Fibroblast of skin of left biceps (primary cell): ENCODE results near the gene AKAP10.
"Not testable (repeated sequence)": the region's sequence is repeated elsewhere in the genome, so short reads cannot be mapped to it uniquely, and the experiment has no call there.

Experiments used
- DNase-seq, 2 experiments: peaks; one replicate each; pipeline ENCODE4 v3.0.0-alpha.2; 2013; ENCODE audit warnings: low read depth in 2 of 2

The AKAP10 gene

DNA sequence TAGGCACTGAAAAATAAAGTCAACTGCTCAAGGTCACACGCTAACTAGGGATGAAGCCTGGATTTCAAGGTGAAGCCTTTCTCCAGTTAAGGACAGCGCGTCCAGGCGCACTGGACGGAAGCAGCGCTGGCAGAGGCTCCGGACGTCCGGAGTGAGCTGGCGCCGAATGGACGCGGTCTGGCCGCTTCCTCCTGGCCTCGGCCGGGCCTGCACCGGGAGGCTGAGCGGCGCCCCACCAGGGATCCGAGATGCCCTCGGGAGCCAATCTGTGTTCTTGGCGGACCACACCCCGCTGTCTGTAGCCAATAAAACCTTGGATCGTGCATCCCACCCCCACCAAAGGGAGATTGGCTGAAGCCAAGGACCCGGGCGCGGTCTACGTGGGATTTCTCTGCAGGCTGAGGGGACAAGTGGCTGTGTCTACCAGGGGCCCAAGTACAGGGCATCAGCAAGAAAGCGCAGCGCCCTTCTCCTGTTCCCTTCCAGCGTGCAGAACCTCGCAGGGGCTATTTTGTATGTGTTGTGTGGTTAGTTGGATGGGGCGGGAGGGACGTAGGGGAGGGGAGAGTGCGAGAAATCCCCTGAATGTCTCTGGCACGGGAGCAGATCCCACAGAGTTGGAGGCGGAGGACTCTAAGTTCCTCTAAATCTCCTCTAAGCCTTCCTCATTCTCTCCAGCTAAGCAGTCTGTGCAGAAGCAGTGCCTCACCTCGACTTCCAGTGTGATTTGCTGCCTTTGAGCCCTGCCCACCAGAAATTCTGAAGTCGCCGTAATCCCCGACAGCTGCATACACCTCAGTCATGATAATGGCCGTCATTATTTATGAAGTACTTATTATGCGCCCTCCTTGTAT lies 2.5 kb upstream of the AKAP10 start:
- no peak for DNase-seq

DNA sequence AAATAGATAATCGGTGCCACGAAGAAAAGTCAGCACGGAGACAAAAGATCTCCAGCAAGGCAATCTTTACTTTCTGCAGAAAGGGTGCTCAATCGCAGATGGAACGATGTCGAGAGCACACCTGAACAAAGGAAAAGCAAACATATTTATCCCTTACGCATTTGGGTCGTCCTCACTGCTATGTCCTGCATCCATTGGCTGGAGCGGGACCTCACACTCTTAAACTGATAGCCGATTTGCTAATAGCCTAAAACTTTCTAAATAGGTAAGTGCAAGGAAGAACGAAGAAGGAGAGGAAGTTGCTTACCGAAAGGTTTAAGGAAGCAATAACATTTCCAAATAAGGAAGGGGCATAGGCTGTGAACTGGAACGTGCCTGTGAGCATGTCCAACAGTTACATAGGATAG lies 1.2 kb upstream of the AKAP10 start:
- DNase-seq = no peak

DNA sequence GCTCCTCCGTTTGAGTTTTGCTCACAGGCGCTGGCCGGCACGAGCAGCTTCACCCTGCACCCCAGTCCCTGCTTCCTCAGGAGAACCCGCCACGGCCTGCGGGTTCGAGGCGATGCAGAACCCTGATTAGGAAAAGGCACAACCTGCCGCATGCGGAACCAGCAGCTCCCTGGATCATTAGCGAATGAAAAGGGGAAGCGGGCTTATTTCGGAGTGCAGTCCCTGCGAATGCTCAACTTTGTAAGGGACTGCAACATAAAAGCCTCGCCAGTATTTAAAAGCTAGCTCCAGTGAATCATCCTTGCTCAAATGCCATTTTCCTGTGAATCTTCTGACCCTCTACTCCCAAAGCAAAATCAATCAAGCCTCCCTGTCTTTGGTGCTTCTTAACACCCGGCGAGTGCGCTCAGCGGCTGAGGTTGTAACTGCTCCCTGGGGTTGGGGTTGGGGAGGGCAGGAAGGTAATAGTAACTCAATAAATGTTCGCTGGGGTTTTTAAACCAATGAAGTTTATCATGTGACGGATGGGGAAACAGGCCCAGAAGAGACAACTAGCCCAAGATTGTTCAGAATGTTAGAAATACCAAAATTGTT lies 678 bp upstream of the AKAP10 start:
- DNase-seq = no peak

DNA sequence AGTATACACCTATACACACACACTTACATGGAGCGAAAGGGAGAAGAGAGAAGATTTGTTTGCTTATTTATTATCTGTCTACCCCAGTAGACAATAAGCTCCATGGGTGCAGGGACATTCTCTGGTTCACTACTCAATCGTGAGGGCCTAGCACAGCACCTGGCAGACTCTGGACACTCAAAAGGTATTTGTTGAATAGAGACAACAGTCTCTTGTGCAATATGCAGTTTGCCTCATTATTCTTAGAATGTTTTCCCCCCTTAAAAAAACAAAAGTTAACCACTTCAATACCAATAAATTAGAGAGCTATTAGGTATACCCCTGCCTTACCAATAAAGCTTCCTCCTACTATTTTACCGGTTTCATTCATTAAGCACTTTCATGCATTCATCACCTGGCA lies 2.0 kb downstream of the AKAP10 start:
- no peak for DNase-seq

DNA sequence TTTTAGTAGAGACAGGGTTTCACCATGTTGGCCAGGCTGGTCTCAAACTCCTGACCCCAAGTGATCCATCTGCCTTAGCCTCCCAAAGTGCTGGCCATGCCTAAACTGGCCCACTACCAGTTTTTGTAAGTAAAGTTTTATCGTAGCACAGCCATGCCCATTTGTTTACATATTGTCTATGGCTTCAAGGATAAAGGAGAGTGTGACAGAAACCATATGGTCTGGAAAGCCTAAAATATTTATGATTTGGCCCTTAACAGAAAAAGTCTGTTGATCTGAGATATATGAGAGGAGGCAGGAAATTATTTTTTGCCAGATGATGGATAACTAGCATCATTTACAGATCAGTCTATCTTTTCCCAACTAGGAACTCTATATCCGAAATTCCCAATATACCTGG lies 4.5 kb downstream of the AKAP10 start:
- no peak for DNase-seq

DNA sequence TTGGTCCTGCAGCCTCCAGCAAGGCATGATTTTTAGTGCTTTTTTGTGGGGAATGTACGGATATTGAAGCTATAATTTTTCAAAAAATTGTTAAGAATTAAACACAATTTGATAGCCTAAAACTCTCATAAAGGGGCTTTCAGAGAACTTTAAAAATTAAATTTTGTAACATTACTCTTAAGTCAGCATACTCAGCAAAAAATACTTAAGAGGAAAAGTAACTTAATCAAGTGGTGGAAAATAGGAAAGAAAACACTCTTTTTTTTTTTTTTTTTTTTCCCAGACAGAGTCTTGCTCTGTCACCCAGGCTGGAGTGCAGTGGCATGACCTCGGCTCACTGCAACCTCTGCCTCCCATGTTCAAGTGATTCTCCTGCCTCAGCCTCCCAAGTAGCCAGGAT lies 14.7 kb downstream of the AKAP10 start:
- DNase-seq = not testable (repeated sequence)

DNA sequence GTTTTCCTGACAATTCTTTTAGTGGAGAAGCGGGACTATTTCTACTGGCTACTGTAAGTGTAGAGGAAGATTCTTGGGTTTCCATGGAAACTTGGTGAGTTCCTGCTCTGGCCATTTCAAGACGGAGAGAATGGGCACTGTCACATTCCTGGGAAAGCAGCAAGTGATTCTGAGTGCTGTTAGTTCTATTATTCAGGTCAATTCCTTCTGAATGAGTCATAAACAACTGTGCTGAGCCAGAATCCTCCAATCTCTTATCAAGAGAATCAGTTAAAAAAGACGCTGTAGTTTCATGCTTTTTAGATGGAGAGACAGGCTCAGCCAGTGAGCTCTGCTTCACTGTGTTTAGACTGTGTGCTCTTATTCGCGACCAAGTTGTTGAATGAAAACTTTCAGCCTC lies 19.6 kb downstream of the AKAP10 start:
- DNase-seq = peak; percentile 69 to 71

DNA sequence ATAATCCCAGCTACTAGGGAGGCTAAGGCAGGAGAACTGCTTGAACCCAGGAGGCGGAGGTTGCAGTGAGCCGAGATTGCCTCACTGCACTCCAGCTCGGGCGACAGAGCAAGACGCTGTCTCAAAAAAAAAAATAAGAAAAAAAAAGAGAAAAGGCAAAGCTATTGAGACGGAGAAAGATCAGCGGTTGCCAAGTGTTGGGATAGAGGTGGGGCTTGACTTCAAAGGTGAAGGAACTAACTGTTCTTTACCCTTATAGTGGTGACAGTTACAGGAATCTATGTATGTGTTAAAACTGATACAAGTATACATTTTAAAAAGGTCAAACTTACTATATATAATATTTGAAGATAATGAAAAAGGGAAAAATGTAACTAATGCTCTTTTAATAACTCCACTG lies 22.5 kb downstream of the AKAP10 start:
- DNase-seq = no peak

DNA sequence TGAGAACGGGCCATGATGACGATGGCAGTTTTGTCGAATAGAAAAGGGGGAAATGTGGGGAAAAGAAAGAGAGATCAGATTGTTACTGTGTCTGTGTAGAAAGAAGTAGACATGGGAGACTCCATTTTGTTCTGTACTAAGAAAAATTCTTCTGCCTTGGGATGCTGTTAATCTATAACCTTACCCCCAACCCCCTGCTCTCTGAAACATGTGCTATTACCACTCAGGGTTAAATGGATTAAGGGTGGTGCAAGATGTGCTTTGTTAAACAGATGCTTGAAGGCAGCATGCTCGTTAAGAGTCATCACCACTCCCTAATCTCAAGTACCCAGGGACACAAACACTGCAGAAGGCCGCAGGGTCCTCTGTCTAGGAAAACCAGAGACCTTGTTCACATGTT lies 26.2 kb downstream of the AKAP10 start:
- DNase-seq = not testable (repeated sequence)

DNA sequence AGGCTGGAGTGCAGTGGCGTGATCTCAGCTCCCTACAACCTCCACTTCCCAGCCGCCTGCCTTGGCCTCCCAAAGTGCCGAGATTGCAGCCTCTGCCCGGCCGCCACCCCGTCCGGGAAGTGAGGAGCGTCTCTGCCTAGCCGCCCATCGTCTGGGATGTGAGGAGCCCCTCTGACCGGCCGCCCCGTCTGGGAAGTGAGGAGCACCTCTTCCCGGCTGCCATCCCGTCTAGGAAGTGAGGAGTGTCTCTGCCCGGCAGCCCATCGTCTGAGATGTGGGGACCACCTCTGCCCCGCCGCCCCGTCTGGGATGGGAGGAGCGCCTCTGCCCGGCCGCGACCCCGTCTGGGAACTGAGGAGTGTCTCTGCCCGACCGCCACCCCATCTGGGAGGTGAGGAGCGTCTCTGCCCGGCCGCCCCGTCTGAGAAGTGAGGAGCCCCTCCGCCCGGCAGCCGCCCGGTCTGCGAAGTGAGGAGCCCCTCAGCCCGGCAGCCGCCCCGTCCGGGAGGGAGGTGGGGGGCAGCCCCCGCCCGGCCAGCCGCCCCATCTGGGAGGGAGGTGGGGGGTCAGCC lies 26.9 kb downstream of the AKAP10 start:
- not testable (repeated sequence) for DNase-seq

DNA sequence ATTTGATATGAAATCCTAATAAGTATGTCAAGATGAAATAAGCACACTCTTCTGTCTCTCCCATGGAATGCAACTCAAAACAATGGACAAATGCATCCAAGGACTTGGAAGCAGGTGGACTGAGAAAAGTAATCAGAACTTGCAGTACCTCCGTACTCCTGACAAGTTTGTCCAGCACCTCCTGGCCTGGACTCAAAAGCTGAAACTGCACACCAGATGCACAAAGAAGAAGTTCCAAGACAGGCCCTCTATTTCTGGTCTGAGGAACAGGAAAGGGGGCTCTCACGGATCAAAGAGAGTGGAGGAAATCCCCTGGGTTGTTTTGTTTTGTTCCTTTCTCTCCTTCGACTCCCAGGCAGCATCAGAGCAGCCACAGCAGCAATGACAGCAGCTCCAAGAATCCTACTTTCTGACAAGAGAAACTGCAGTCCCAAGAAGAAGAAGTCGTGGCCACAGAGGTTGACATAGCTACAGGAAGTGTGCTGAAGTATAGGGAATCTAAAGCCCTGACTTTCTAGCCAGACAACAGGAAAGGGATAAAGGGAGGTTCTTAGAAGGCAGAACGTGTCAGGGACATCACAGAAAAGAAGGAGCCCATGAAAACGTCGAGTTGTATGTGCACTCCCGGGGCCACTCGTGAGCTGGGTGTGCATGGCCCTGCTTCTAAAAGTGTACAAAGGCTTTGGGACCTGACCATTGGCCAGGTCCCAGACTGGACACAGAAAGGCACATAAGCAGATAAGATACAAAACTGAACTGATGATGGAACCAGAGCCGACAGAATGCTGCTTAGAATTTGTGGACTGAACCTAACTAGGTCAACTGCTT lies 29.3 kb downstream of the AKAP10 start:
- no peak for DNase-seq

DNA sequence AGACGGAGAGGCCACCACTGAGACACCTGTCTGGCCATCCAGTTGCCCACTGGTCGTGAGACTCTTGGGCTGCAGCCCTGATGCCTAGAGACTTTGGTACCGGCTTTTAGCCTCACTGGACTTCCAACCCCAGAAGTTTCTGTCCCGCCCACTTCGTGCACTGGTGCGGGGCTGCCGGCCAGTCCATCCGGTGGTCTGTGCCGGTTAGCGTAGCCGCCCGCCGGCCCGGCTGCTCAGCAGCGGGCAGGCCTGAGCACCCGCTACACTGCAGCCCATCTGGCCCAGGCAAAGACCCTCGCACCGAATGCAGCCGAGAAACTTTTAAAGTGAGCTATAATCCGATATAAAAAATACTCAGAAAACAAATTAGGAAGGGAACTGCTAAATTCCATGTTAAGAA lies 30.7 kb downstream of the AKAP10 start:
- no peak for DNase-seq

DNA sequence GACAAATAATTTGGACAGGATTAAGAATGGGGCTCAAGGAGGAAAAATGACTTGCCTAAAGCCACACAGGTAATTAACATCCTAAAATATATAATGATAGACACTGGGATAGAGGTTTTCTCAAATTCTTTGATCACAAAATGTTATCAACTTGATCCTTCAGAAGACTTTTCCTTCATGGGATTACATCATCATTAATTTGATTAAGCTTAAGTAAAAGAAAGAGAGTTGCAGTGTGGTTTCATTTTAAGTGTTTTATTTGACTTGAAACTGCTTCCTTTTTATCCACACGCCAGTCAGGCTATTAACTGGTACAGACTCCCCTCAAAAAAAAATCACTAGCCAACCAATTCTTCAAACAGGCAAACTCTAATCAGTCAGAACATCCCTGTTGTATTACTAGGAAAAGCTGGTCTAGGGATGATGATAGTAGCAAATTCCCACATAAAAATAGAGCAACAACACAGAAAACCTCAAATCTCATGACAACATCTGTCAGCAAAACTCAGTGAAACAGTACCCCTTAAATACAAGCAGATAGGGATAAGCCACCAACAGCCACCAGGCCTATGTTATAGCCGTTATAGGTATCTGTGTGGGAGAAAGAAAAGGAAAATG lies 32.5 kb downstream of the AKAP10 start:
- DNase-seq = no peak

DNA sequence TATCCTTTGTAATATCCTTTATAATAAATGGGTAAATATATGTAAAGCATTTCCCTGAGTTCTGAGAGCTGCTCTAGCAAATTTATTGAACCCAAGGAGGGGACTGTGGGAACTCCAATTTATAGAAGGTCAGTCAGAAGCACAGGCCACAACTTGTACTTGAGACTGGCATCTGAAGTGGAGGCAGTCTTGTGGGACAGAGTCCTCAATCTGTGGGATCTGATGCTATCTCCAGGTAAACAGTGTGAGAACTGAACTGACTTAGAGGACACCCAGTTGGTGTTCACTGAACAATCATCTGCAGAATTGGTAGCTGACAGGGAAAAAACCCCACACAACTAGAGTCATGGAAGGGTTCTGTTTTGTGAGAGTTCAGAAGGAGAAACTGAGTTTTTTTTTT lies 34.0 kb downstream of the AKAP10 start:
- no peak for DNase-seq

DNA sequence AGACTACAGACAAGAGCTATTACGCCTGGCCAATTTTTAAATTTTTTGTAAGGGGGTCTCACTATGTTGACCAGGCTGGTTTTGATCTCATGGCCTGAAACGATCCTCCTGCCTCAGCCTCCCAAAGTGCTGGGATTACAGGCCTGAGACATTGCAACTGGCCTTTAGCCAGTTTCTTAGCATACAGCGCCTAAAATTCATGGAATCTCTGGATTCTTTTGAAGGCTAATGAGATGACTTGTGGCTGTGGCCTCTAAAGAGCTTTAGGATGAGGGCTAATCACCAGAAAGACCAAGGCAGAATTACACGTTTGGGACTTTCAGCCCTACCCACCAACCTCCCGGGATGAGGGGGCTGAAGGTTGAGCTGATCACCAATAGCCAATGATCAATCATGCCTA lies 34.6 kb downstream of the AKAP10 start:
- DNase-seq = peak in 1 of 2 experiments; percentile 6

DNA sequence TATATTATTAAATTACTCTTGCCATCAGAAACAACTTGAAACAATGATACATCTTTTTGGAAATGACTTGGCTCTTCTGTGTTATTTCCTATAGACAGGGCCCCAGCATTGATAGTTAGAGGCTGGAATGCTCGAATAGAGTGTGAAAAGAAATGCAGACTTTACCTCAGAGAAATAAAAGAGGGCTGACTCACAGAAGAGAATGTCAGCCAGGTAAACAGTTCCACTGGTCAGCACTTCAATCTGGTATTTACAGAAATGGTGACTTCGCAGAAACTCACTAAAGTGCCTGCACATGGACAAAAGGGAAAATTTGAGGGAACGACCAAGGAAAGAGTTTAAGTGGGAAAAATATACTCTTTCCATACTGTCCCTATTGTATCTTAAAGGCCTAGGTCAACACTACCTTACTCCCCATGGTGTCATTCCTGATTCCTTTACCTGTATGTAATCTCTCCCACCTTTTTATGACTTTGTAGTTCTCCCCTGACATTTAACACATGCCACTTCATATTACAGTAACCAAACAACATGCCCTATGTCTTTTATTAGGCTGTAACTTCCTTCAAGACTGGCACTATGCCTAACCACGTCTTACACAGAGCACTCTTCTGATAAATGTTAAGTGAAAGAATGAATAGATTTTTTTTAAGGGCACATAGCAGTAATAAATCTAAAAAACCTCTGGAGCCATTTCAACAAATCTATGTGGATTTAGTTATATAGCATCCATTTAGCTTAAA lies 36.7 kb downstream of the AKAP10 start:
- DNase-seq = peak; percentile 26 to 38

DNA sequence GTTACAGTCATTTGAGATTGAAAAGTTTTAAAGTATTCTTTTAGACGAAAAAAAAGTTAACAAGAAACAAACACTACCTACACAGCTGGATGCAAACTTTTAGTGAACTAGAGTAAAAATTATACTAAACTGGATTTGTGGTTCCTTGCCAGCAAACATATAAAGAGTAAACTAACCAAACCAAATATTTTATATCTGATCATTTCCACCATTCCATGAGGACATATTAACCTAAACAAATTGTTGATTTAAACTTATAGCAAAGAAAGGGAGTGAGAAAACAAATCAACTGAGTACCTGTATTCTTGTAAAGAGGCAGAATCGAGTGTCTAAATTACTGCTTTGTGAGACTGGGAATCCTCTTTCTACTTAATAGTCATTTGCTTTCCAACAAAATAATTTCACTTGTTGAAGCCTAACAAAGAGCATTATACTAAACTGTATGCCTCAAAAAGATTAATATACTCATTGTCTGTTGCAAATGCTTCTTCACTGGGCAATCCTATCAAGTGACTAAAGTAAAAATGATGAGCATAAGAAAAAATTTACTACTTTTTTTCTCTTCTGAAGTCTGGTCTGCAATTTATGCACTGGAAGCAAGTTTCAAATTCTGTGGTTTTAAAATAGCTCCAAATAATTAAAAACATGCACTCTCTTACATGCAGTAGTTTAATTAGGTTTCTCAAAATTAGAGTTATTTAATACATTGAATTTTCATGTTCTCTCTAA lies 37.5 kb downstream of the AKAP10 start:
- DNase-seq = peak; percentile 11 to 15

DNA sequence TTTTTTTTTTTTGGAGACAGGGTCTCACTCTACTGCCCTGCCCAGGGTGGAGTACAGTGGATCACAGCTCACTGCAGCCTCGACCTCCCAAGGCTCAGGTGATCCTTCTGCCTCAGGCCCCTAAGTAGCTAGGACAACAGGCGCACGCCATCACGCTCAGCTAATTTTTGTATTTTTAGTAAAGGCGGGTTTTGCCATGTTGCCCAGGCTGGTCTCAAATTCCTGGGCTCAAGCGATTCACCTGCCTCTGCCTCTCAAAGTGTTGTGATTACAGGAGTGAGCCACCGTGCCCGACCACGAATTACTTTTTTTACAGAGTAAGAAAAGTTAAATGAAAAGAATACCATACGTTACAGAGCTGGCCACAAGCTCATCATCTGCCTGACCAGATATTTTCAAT lies 38.9 kb downstream of the AKAP10 start:
- no peak for DNase-seq

DNA sequence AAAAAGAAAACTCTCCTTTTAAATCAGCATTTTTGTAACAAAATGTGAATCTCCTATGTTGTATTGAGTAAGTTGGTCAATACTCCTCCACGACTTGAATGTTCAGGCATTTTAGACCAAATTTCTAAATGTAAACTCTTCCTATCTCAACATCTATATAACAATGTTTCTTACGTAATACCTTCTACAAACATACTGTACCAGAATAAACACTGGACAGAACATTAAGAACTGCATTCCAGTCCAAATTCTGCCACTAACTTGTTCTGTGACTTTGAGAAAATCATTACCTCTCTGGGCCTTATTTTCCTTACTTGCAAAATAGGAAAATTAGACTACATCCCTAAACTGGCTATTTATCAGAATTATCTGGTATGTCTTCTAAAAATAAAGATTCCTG lies 40.1 kb downstream of the AKAP10 start:
- no peak for DNase-seq

DNA sequence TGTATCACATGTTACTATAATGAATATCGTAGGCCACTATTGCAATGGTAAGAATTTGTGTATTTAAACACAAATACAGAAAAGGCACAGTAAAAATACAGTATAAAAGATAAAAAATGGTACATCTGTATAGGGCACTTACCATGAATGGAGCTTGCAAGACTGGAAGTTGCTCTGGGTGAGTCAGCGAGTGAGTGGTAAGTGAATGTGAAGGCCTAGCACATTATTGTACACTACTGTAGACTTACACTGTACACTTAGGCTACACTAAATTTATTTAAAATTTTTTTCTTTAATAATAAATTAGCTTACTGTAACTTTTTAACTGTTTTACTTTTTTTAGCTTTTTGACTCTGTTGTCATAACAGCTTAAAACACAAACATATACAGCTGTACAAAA lies 42.5 kb downstream of the AKAP10 start:
- no peak for DNase-seq
